GM19035 (cell line): ENCODE measurements around the gene ALDH3B1.

Experiments
- ATAC-seq: cut with Tn5 transposase; IDR thresholded peaks from one replicate; pipeline ENCODE4 v1.9.1; 2021; ENCODE audit not compliant: unreplicated experiment

The ALDH3B1 gene

DNA sequence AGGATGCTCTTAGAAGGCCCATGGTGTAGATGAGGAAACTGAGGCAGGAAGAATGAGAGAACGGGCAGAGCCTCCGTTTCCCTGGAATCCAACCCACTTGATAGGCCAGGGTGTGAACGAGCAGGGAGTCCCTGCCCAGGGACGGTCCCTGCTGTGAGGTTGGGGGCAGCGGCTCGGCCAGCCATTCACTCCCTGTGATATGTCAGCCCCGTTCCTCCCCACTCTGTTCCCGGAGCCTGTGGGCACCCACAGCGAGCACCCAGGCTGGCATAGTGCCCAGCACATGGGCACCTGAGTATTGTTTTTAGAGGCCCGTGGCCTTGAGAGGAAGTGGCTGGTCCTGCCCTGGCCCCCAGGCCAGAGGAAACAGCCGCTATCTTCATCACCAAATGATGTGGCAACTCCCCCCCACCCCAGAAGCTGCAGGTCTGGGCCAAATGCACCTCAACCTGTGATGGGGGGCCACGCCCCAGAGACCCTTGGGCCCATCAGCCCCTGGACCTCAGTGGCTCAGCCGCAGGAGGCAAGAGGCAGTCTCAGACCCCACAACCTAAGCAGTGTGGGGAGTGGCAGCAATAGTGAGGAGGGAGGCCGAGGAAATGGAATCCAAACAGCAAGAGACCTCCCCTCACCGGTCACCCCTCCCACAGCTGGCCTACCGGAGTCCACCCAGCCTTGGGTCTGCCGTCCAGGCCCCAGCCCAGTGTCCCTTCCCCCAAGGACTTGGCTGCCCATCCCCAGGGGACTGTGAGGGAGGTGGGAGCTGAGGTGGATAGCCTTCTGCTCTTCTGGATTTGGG lies 2.1 kb downstream of the ALDH3B1 start:
- no peak for ATAC-seq

DNA sequence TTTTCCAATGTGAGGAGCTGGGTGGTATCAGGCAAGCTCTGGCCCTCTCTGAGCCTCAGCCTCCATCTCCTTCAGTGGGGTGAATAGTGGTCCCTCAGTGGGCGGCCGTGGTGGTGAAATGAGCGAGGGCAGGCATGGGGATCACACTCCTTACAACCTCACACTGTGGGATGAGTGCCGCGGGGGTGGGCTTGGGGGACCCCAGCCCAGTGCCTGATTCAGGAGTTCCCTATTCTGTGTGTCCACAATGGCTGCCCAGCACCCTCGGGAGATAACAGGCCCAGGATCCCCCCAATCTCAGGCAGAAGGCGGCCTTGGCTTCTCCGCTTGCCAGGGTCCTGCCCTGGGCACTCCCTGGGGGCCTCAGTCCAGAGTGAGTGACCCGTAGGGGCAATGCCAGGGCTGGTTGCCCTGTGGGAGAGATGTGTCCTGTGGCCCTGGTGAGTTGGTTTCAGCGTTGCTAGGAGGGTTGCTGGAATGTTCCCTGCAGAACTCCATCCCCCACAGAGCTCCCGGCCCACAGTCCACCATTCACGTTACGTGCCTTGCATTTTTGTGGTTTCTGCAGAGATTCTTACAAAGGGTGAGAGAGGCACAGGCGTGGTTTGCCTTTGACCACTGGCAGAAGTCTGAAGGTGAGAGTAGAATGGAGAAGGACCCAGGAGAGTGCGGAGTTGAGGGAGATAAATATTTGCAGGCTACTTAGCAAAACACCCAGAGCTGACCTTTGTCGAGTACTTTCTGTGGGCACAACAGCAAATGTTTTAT lies 2.9 kb downstream of the ALDH3B1 start:
- ATAC-seq: no peak

DNA sequence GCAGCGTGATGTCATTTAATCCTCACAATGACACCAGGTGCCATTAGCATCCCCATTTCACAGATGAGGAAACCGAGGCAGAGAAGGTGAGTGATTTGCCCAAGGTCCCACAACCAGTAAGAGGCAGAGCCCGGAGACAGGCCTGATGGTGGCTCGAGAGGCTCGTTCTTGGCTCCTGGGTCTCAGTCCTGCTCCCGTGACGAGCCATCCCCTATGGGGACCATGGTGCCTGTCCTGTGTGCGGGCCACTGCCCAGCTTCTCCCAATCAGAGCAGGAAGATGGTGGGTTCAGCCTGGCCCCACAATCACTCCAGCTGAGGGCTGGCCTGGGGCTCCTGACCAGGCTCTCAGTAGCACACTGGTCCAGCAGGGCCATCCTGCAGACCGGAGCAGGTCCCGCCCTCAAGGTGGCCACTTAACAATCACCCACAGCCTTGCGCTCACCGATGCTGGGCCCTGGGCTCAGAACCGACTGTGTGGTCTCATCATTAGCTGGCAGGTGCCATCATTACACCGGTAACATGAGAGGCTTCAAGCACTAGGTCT lies 3.6 kb downstream of the ALDH3B1 start:
- no peak for ATAC-seq

DNA sequence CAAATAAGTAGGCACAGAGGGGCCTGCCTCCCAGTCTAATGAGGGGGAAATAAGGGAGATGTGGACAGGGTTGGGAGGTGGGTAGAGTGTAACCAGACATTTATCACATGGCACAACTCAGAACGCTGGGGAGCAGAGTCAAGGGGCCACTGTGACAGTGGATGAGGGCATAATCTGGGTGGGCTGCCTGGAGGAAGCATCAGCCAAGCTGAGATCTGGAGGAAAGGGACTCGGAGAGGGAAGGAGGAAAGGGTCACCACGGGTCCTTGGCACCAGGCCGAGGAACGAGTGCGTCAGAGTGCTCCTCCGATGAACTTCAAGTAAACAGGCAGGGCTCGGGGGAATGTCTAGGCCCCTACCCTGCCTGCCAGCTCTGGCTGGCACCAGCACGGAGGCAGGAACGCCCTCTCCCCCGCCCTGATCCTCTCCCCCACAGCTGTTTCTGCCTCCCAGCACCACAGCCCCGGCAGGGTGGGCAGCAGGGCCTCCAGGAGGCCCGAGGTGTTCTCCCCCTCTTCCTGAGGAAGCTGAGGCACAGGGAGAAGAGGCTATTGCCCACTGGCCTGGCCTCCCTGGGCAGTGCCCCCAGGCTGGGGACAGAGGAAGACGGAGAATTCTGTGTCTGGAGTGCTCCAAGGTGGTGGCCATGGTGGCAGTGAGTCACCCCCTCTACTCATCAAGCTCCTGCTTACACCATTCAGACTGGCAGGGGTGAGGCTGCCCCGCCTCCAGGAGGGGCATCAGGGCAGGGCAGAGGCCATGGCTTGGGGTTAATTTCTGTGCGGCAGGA lies 4.2 kb downstream of the ALDH3B1 start:
- ATAC-seq: no peak

DNA sequence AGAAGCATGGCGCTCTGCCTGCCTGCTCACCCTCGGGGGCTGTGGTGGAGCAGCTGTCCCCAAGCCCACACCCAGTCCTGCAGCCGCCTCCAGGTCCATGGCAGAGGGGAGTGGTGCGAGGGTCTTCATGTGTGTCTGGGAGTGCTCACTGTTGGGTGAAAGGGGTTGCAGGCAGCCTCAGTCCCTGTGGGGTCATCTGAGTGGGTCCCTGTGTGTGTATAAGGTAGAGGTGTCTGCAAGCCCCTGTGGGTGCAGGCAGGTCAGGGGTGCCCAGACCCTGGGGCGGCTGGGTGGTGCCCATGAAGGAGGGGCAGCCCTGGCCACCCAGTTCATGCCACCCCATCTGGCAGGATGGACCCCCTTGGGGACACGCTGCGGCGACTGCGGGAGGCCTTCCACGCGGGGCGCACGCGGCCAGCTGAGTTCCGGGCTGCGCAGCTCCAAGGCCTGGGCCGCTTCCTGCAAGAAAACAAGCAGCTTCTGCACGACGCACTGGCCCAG lies 4.9 kb downstream of the ALDH3B1 start:
- no peak for ATAC-seq

DNA sequence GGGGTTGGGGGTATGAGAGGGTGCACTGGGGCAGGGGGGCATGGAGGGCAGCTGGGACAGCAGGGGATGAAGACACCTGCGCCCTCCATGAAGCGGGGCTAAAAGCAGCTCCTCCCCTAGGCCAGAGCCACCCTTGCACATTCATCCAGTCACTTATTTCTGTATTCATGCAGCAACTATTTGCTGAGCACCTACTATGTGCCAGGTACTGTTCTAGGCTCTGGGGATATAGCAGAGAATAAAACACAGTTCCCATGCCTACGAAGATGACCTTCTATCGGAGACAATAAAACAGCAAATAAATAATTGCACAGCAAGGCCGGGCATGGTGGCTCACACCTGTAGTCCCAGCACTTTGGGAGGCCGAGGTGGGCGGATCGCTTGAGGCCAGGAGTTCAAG lies 5.3 kb downstream of the ALDH3B1 start:
- no peak for ATAC-seq

DNA sequence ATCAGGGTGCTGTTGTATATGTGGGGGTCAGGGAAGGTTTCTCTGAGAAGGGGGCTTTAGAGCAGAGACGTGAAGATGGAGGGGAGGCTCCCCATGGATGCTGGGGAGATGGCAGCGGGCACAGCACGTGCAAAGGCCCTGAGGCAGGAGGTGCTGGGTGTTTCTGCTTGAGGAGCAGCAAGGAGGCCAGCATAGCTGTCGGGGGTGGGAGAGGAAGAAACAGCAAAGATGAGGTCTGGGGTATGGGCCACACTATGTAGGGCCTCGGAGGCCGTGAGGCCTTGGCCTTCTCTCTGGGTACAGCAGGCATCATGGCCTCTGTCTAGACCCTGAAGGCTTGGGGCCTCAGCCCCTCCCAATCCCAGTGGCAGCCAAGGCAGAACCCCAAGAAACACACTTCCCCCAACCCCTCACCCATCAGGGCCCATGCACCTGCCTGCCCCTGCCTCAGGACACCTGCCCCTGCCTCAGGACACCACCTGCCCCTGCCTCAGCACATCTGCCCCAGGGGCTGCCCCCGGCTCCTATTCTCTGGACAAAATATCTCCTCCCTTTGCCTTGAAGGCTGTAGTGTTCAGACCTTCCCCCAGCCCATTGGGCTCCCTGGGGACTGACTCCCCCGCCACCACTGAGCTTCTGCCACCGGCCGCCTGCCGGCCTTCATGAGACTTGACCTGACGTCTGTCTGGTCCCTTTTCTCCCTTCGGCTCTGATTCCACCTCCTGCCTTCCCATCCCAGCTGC lies 6.2 kb downstream of the ALDH3B1 start:
- ATAC-seq: no peak

DNA sequence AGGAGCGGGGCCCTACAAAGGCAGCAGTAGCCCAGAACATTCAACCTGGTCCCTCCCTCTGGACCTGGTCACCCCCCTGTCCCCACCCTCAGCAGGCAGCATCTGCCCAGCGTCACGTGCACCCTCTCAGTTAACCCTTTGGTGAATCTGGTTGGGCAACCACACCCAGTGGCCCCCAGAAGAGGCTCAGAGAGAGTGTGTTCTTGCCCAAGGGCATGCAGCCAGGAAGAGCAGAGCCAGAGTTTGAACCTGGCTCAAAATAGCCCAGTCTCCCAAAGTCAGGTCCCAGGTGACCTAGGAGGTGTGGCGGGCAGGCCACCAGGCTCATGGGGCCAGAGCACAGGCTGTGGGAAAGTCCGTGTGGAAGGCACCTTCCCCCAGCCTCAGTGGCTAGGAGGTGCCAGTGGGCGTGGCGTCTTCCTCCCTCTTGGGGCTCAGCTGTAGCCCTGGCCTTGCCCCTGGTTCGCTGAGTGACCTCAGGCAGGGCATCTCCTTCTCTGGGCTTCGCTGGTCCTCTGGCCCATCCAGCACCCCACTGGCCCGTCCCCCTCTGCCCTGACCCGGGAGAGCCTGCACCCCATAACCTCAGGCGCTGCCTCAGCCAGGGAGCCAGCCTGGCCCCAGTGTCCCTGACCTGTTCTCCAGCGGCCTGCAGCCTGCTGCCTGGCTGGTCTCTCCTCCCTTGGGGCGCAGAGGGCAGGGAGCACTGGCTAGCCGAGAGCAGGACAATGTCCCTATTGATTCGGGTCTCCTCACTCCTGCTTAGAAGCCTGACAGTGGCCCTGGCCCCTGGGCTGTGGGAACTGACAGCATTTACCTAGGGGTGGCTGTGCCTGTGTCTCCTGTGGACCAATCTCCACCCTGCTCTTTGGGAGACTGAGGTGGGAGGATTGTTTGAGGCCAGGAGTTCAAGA lies 7.0 kb downstream of the ALDH3B1 start:
- ATAC-seq: no peak

DNA sequence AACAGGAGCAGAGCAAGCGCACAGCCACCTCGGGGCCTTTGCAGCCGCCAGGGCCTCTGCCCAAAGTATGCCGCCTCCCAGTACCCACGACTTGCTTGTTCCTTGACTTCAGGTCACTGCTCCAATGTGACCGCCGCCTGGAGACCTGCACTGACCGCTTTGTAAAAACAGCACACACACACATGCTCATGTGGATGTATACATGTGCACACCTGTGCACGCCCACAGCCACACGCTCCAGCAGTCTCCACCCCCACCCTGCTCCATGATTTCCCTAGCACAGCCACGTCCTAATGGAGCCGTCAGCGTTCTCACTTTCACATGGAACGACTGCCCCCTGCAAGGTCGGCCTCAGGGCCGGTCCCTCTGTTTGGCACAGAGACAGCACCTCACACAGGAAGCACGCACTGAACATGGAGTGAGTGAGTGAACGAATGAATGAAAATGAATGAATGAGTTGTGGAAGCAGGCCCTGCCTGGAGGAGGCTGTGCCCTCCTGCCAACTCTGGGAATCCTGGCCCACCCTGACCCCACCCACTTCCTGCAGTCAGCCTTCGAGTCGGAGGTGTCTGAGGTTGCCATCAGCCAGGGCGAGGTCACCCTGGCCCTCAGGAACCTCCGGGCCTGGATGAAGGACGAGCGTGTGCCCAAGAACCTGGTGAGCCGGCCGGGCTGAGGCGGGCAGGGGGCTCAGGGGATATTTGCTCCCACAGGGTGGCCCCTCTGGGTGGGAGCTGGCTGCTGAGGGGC lies 8.0 kb downstream of the ALDH3B1 start:
- no peak for ATAC-seq

DNA sequence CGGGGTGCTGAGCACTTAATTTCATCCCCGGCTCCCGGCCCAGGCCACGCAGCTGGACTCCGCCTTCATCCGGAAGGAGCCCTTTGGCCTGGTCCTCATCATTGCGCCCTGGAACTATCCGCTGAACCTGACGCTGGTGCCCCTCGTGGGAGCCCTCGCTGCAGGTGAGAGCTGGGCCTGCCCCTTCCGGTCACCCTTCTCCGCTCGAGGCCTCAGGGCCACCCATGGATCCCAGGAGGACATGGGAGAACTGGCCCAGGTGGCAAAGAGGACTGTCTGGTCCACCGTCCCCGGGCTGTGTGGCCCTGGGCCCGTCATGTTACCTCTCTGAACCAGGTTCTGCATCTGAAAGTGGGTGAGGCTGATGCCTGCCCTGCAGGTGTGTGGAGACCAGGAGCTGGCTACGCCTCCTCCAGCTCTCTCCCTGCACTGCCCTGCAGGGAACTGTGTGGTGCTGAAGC lies 8.6 kb downstream of the ALDH3B1 start:
- ATAC-seq: no peak

DNA sequence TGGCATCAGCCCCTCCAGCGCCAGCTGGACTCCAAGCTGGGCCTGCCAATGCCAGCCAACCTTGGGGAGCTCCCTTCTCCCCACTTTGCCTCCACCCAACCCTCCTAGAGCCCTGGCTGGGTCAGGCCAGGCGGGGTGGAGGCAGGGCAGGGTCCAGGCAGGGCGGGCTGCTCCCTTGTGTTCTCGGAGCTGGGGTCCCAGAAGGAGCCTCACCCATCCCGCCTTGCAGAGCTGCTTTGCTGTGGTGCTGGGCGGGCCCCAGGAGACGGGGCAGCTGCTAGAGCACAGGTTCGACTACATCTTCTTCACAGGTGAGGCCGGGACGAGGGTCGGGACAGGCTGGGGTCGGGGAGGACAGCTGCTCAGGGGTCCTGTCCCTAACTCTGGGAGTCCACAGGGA lies 9.4 kb downstream of the ALDH3B1 start:
- ATAC-seq: no peak

DNA sequence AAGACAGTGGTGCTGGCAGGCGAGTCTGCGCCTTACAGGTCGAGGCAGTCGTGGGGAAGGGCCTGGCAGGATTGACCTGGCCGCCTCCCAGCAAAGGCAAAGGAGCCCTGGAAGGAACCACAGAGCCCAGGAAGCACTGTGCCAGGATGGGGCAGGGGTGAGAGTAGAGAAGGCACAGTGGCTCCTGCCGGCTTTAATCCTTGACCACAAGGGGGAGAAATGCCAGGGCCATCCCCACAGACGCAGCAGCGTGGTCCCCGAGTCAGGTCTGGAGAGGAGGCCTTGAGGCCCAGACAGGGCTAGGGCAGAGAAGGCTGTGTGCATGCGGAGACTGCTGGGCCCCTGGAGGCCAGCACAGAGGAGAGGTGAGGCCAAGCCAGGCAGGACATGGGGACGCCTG lies 10.4 kb downstream of the ALDH3B1 start:
- ATAC-seq: no peak

DNA sequence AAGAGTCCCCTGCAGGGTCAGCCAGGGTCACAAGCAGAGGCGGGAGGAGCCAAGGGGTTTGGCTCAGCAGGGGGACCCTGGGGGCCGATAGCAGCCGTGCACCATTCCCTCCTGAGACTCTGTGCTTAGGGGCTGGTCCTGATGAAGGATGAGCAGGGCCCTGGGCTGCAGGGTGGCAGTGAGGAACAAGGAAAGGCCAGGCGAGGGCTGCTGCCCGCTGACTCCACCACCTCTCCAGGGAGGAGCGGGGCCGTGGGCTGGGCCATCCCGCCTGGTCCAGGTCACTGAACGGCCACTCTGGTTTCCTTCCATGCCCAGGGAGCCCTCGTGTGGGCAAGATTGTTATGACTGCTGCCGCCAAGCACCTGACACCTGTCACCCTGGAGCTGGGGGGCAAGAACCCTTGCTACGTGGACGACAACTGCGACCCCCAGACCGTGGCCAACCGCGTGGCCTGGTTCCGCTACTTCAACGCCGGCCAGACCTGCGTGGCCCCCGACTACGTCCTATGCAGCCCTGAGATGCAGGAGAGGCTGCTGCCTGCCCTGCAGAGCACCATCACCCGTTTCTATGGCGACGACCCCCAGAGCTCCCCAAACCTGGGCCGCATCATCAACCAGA lies 11.2 kb downstream of the ALDH3B1 start:
- ATAC-seq: no peak

DNA sequence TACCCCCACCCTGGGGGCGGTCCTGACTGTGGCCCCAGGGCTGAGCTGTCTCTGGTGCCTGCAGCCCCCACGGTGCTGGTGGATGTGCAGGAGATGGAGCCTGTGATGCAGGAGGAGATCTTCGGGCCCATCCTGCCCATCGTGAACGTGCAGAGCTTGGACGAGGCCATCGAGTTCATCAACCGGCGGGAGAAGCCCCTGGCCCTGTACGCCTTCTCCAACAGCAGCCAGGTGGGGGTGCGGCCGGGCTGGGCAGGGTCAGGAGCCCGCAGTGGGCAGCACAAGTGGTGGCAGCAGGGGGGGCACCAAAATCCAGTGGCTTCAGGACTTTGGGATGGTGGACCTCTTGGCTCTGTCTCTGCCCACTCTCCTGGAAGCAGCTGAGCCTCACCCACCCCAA lies 12.4 kb downstream of the ALDH3B1 start:
- ATAC-seq: no peak

DNA sequence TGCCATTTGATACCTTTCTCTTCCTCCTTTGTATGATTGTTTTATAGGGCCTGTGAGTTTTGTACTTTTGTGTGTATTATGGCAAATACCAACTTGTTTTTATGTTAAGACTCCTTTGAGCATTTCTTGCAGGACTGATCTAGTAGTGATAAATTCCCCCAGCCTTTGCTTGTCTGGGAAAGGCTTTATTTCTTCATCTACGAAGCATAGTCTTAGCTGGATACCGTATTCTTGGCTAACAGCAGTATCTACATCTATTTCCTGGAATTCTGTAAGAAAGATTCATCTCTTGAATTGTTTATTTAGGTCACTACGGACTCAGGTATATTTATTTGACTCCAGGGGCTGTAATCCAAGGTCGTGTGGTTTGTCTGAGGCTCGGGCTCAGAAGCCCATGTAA lies 14.4 kb downstream of the ALDH3B1 start:
- no peak for ATAC-seq

DNA sequence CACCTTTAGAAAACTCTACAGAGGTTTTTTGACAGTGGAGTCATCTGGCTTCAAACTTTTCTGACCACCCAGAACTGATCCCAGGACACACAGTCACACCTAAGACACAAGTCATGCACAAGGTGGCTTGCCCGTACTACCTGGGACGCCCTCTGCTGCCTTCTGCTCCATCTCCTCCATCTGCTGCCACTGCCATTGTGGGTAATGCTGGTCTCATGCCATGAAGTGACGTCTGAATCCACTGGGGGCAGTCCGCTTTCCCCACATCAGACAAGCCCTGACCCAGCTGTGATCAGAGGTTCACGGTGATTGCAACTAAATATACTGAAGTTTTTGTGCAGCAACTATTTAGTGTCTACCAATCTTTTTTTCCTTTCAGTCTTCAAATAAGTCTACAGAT lies 14.9 kb downstream of the ALDH3B1 start:
- no peak for ATAC-seq

DNA sequence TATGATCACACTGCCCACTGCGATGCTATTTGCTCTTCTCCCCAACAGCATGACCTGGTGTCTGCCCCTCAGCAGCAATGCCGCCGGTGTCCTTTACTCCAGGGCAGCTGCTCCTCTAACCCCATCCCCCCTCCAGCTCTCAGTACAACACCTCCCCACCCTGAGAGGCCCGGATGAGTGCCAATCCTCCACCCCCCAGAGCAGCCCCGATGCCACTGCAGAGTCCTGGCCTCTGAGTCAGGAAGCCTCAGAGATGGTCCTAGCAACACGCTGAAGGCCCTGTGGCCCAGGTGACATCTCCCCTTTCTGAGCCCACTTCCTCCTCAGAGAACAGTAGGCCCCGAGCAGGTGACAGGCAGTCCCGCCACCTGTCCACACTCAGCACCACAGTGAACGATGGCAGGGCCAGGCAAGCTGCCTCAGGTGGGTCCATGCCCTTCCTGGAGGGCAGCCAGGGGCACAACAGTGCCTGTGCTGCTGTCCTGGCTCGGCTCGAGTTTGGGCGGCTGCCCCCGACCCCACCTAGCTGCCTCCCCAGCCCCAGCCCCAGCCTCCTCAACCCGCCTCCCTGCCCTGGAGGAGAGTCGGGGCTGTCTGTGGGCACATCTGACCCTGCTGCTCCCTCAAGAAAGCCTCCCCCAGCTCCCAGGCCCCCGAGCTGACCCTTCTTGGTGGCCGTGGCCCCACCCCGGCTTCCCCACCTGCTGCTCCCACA lies 16.4 kb downstream of the ALDH3B1 start:
- no peak for ATAC-seq

DNA sequence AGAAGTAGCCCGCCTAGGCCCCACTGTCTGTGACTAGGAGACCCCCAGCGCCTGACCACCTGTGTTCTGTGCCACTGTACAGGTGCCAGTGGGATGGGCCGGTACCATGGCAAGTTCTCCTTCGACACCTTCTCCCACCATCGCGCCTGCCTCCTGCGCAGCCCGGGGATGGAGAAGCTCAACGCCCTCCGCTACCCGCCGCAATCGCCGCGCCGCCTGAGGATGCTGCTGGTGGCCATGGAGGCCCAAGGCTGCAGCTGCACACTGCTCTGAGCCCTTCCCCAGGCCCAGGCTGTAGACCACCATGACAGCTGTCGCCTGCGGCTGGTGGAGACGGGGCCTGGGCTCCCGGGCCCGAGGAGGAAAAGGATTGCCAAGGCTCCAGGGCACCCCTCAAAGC lies 17.5 kb downstream of the ALDH3B1 start:
- ATAC-seq: no peak
